GM18519 (cell line): ENCODE measurements around the gene NRG3.

Experiments used
- ATAC-seq: cut with Tn5 transposase; IDR thresholded peaks from one replicate; pipeline ENCODE4 v1.9.1; 2021; ENCODE audit warnings: mild to moderate bottlenecking, moderate library complexity; ENCODE audit not compliant: unreplicated experiment, low FRiP score

The NRG3 gene

GRCh38 chr10:82452046-82452445 lies 577.1 kb downstream of the NRG3 start:
- ATAC-seq: no peak

DNA sequence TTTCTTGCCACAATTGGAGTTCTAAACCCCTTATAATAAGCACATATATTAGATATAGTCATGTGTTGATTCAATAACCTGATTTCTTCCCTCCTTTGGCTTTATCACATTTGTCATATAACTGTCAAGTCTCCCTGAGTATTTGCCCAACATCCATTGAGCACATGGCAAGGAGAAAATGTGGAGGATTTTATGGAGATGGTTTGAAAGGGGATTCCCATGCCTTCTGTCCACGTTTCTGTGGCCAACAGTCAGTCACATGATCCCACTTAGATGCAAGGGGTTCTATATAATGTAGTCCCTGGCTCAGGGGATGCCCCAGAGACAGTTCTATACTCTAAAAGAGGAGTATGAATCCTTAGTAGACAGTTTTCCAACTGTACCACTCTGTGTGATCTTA lies 577.7 kb downstream of the NRG3 start:
- ATAC-seq: no peak

DNA sequence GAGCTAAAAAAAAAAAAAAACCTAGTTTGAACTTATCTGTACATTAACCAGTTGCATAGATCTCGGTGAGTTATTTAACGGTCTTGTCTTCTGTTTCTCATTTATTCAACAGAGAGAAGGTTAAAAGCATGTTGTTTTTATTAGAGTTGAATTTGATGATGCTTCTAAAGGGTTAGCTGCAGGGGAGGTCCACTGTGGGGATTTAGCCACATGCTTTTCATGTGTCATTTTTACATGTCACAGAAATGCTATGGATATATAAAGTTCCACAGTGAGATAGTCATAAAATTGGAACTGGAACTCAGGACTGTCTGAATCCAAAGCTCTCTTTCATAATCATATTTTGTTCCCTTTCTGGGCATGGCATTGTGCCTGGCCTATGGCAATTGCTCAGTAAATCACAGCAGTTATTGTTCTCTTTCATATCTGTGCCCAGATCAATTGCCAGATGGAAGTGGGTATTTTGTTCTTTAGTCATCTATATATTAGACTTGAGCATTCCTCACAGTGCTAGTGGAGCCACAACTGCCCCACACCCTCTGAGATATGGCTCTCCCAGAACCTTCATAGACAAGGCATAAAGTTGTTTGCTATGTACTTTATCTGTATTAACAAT lies 578.8 kb downstream of the NRG3 start:
- no peak for ATAC-seq

DNA sequence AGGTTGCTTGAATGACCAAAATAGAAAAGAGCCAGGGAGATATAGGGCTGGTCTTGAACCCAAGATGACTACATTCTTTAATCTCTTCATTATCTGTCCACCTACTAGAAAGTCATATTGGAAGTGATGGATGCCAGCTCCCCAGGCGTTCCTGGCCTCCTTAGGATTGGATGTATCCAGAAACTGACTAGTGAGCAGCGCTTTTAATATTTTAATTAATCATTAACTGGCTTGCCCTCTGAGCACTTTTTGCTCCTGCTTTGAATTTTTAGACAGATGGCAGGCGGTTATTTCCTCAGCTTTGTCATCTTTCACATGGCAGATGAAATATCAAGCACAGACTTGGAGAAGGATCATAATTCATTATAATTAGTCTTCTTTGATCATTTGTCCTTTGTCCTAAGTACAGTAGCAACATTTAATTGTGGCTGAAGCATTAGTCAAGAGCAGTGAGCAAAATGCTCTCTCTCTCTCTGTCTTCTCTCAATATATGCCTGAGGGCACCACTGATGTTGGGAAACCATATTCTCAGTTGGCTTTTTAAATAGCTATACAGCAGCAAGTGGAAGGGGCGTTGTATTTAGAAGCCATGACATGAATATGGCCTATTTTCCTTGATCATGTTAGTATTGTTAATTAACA lies 588.0 kb downstream of the NRG3 start:
- ATAC-seq: no peak

GRCh38 chr10:82463614-82464013 lies 588.6 kb downstream of the NRG3 start:
- no peak for ATAC-seq

GRCh38 chr10:82464191-82464818 lies 589.3 kb downstream of the NRG3 start:
- ATAC-seq: no peak

DNA sequence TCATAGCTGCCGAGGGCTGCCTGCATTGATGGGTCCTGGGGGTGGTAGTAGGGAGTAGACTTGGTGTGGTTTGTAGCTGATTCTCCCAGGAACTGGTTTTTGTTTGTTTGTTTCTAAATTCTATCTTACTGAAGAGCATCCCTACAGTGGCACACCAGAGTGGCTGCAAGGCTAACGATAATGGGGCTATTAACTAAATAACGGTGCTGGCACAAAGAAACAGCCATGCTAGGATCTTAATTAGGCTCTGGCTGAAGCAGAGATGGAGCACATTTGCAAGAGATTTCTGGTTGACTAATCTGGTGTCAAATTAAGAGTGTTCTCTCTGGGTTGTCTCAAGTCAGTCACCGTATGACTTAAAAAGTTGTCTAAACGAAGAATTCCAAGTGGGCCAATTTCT lies 590.0 kb downstream of the NRG3 start:
- ATAC-seq: no peak

- ATAC-seq: no peak
These were observed 593.5 kb downstream of the NRG3 start for GRCh38 chr10:82468453-82468852.

GRCh38 chr10:82472406-82473335 lies 597.7 kb downstream of the NRG3 start:
- ATAC-seq: no peak

DNA sequence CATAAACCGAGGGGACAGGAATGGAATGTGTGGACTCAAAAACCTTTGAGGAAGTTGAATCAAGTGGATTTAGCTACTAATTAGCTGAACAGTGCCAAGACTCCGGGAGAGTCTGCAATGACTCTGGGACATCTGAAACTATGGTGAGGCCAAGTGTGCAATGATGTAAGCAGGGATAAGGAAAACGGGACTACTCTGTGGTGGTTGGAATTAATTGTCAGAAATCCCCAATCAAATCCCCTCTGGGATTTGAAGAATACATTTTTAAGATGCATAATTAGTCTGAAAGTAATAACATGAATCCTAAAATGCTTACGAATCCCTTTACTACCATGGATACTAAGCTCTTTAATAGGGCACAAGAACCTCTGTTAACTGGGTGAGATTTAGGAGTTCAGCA lies 602.8 kb downstream of the NRG3 start:
- no peak for ATAC-seq

GRCh38 chr10:82492647-82493046 lies 617.7 kb downstream of the NRG3 start:
- ATAC-seq: no peak

DNA sequence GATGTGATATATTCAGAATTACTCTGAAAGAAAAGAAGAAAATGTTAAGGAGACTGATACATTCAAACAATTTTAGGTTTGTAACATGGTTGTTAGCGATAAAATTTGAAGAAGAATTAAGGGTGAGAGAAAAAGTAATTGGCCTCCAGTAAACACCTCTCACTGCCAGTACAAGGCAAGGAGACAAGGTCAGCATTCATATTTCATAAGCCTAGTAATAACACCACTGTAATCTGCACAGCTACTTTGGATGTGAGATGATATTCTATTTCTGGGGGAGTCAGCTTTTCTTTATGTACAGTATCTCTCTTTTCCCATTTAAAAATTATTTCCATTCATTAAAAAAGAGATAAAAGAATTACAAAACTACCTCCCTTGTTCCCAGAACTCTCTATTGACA lies 621.1 kb downstream of the NRG3 start:
- no peak for ATAC-seq

DNA sequence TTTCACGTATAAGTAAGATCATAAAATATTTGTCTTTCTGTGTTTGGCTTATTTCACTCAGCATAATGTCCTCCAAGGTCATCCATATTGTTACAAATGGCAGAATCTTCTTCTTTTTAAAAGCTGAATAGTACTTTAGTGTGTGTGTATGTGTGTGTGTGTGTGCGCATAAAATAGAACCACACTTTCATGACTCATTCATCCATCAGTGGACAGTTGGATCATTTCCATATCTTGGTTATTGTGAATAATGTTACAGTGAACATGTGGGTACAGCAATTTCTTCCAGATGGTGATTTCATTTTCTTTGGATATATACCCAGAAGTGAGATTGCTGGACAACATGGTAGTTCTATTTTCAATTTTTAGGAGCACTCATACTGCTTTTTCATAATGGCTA lies 622.4 kb downstream of the NRG3 start:
- ATAC-seq: no peak

- ATAC-seq: no peak
These were observed 624.0 kb downstream of the NRG3 start for GRCh38 chr10:82498976-82499375.

DNA sequence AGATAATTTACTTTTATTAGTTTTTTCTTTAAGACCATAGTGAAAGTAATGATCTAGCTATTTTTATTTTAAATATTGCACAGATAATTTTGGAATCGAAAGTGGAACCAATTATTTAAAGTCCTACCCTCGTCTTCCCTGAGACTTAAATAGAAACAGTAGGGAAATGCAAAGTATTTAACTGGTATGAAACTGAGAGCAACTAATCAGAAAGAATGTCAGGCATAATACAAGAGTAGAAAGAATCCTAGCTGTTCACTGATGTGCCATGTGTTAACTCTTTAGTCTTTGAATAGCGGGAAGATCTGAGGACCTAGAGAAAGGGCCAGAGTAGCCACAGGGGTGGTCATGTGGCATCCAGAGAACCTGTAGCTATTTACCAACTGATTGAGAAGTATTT lies 630.0 kb downstream of the NRG3 start:
- no peak for ATAC-seq

- no peak for ATAC-seq
These were observed 631.8 kb downstream of the NRG3 start for GRCh38 chr10:82506680-82507376.

- no peak for ATAC-seq
These were observed 640.3 kb downstream of the NRG3 start for GRCh38 chr10:82515256-82515655.

DNA sequence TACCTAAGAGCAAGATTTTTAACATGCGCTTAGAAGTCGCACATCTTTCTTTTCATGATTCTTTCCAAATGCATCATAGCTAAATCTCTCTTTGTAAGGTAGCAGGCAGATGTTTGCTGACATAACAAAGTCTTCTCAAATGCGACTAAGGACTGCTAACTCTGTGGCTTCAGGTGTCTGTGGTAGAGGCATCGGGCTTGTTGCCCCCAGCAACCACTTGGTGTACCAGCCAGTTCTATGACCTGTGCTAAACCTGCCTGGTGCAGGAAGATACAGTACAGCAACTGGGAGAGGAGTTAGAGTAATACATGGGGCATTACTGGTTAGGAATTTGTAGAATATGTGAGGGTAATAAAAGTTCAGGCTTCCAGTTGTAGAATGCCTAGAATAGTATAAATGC lies 654.1 kb downstream of the NRG3 start:
- ATAC-seq: no peak

GRCh38 chr10:82535457-82535856 lies 660.5 kb downstream of the NRG3 start:
- no peak for ATAC-seq

DNA sequence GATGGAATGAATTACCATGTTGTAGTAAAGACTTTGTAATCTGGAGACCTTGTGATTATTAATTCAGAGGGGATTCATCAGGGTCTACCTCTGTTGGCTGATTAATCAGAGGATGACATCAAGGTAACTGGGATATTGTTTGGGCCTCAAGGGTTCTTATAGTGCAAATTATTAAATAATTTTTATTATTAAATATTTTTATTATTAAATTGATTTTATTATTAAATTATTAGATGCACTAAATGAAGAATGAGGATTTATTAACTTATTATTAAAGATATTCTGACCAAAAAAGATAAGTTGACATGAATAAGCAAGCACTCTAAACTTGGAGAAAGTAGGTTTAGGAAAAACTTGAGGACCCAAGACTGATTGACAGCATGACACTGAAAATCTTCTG lies 661.7 kb downstream of the NRG3 start:
- ATAC-seq: no peak

DNA sequence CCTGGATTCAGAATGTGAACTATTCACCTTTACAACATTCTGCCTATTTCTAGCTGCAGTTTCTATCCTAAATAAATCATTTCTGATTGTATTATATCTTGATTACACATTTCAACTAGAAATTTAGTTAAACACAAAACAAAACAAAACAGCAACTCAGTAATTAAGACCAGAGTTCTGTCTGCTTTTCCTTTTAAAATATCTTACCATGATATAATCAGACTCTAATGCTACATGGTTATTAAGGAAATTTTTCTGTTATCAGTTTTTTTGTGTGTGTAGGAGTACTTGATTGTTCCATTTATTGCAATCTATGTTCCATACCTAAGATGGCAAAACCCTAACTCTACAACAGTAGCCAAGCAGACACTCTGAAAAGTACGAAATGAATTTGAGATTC lies 663.3 kb downstream of the NRG3 start:
- no peak for ATAC-seq
